NCI-H187 (cell line): ENCODE measurements around the gene DHFR.
"Not testable (repeated sequence)": the region's sequence is repeated elsewhere in the genome, so short reads cannot be mapped to it uniquely, and the experiment has no call there.

ENCODE experiments used
- DNase-seq, 2 experiments: peaks; one replicate each; lab custom pipeline; 2025; lab: John Stamatoyannopoulos, UW

The DHFR gene

DNA sequence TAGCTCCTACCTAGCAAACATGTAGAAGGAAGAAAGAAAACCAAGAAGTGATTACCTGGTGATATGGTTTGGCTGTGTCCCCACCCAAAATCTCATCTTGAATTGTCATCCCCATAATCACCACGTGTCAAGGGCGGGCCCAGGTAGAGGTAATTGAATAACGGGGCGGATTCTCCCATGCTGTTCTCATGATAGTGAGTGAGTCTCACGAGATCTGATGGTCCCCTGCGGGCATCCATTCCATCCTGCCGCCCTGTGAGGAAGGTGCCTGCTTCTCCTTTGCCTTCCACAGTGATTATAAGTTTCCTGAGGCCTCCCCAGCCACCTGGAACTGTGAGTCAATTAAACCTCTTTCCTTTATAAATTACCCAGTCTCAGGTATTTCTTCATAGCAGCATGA is 57.3 kb downstream of the DHFR start:
- DNase-seq: no peak

DNA sequence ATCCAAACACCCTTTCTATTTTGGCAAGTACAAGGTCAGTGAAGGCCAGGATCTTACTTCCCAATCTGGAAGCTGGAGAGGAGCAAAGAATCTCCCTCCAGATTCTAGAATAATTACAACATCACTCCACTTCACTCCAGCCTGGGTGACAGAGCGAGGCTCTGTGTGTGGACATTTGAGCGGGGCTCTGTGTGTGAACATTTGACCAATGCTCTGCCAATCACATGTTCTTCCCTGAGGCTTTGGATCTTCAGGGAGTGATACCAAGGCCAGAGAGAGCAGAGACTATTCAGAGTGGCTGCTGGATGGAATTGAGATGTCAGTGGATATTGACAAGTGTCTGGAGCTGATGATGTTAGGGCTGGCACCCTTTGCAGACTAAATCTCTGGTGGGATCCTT is 60.0 kb downstream of the DHFR start:
- no peak for DNase-seq

DNA sequence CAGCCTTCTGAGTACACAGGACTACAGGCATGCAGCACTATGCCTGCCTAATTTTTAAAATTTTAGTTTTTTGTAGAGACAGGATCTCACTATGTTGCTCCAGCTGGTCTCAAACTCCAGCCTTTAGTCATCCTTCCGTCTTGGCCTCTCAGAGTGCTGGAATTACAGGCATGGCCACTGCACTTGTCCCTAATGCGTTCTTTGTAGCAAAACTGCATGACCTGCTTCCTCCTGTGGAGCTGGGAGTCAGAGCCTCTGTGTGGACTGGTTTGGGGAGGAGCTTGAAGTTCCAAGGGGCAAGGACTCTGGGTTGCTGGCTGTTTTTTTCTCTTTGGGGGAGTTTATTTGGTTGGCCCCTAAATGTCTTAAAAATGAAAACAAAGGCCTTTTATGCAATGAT is 62.0 kb downstream of the DHFR start:
- no peak for DNase-seq

DNA sequence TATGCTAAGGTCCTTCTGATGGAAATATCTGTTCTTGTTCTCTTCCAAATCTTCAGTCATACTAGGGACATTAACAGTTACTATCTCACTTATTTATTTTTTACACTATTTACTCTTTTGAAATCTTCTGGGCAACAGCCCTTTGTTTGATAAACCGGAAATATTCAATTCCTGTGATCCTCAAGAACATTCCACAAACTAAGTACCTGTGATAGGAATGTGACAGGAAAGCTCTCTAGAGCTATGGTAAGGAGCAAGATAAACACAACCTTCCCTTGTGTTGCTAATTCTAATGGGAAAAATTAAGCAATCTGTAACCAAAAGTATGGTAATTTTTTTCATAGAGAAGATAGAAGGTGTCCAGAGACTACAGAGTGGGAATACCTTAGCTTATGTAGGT is 62.7 kb downstream of the DHFR start:
- no peak for DNase-seq

DNA sequence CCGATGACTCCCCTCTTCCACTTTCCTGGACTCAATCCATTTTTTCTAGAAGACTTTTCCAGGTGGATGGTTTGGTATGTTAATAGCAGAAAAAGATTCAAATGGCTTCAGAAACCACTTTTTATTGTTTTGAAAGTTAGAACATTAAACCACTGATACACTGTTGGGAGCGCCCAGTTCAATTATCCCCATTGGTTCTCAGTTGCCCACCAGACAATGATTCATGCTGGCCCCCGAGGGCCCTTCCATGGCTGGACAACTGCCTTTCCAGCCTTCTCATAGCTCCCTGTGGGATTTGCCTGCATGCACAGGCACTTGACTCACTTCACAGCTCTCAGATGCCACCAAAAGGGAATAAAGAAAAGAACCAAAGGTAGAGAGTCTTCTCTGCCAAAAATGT is 63.4 kb downstream of the DHFR start:
- no peak for DNase-seq

GRCh38 chr5:80590766-80591165 is 64.0 kb downstream of the DHFR start:
- DNase-seq: no peak

DNA sequence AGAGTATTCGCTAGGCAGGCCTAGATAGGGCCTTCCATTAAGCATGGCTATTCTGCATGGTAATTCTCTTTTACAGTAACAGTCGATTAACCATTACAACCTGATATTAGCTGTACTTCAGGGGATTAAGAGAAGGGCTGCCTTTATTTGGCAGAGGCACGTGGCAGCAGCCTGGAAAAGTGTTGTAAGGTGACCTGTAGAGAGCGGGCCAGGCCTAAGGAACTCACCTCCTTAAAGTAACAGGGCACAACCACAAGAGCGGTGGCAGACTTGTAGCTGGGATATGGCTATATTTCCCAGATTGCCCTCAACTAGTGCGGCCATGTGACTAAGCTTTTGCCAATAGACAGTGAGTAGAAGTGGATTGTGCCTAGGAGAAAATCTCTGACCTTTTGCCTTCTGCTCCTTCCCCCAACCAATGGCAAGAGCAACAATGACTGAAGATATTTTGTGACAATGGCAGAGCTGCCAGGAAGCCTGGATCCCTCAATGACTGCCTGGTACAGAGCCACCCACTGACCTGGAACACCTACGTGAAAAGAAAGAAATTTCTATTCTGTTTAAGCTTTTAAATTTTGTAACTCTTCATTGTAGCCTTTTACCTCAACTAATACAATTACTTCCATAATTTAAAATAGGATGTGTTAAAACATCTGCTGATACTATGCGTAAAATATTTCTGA is 65.8 kb downstream of the DHFR start:
- DNase-seq: no peak

DNA sequence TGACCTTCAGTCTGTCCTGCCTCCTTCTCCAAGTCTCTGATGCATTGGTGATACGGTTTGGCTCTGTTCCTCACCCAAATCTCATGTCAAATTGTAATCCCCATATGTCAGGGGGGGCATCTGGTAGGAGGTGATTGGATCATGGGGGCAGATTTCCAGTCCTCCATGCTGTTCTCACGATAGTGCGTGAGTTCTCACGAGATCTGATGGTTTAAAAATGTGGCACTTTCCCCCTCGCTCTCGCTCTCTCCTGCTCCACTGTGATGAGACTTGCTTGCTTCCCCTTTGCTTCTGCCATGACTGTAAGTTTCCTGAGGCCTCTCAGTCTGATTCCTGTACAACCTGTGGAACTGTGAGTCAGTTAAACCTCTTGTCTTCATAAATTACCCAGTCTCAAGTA is 70.0 kb downstream of the DHFR start:
- no peak for DNase-seq

DNA sequence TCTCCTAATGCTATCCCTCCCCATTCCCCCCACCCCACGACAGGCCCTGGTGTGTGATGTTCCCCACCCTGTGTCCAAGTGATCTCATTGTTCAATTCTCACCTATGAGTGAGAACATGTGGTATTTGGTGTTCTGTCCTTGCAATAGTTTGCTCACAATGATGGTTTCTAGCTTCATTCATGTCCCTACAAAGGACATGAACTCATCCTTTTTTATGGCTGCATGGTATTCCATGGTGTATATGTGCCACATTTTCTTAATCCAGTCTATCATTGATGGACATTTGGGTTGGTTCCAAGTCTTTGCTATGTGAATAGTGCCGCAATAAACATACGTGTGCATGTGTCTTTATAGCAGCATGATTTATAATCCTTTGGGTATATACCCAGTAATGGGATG is 74.5 kb downstream of the DHFR start:
- not testable (repeated sequence) for DNase-seq

DNA sequence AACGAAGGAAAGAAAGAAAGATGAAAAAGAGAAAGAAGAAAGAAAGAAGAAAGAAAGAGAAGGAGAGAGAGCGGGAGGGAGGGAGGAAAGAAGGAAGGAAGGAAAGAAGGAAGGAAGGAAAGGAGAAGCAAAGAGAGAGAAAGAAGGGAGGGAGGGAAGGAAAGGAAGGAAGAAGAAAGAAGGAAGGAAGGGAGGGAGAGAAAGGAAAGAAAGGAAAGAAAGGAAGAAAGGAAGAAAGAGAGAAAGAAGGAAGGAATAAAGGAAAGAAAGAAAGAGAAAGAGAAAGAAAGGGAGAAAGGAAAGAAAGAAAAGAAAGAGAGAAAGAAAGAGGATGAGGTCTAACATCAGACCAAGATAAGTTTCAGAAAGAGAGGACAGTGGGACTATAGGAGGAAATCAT is 75.7 kb downstream of the DHFR start:
- DNase-seq: no peak

GRCh38 chr5:80577707-80578106 is 77.1 kb downstream of the DHFR start:
- DNase-seq: no peak

DNA sequence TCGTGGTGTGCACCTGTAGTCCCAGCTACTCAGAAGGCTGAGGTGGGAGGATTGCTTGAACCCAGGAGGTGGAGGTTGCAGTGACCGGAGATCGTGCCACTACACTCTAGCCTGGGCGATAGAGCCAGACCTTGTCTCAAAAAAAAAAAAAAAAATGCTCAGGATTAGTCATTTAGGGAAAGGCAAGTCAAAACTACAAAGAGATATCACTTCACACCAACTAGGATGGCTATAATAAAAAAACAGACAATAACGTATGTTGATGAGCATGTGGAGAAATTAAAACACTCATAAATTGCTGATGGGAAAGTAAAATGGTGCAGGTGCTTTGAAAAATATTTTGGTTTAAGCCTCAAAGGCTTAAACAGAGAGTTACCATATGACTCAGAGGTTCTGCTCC is 78.4 kb downstream of the DHFR start:
- DNase-seq: no peak
